Effector memory CD8-positive, alpha-beta T cell (primary cell): ENCODE results near the gene MS4A4A.

Source experiments
- ATAC-seq: fragments of 150-1000 bp; cut with Tn5 transposase; replicated peaks from 2 replicates; pipeline ENCODE4 v1.10.0; 2021; ENCODE audit warnings: mild to moderate bottlenecking, moderate library complexity
- DNase-seq, 3 experiments: peaks; one replicate each; pipeline ENCODE4 v3.0.0; 2021
- H3K27ac Mint-ChIP-seq, 2 donors: one replicate each; pipeline ENCODE4 v1.8.0; 2022; ENCODE audit warnings: mild to moderate bottlenecking in 2 of 2, mixed read lengths in 2 of 2, moderate library complexity in 2 of 2
- H3K27me3 Mint-ChIP-seq, 2 donors: one replicate each; pipeline ENCODE4 v1.8.0; 2022; ENCODE audit warnings: mixed read lengths in 2 of 2
- H3K36me3 Mint-ChIP-seq: one replicate; pipeline ENCODE4 v1.8.0; 2022; ENCODE audit warnings: mild to moderate bottlenecking, moderate library complexity, mixed read lengths; ENCODE audit not compliant: insufficient read depth
- H3K4me1 Mint-ChIP-seq, 2 donors: one replicate each; pipeline ENCODE4 v1.8.0; 2022; ENCODE audit warnings: low read depth in 2 of 2, mixed read lengths in 2 of 2
- H3K4me3 Mint-ChIP-seq, 2 donors: one replicate each; pipeline ENCODE4 v1.8.0; 2022; ENCODE audit warnings: mild to moderate bottlenecking in 2 of 2, mixed read lengths in 2 of 2, moderate library complexity in 2 of 2
- H3K9me3 Mint-ChIP-seq, 2 donors: one replicate each; pipeline ENCODE4 v1.8.0; 2022; ENCODE audit warnings: mixed read lengths in 2 of 2

The MS4A4A gene

DNA sequence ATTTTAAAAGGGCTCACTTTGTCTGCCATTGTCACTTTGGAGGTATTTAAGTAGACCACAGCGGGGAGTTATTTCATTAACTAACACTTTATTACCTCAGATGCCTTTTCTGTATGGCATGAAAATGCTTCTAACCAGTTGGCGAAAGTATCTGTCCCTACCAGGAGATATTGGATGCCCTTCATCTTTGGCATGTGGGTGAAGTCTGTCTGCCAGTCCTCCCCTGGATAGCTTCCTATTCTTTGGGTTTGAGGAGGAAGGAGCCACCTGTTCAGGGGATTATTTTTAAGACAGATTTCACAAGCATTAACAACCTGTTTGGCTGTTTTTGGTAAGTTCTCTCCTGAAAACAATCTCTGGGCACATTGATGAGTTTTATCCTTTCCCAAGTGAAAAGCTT is 63.7 kb downstream of the MS4A4A start:
- ATAC-seq (no peak), DNase-seq (no peak)
- Mint-ChIP-seq H3K4me1 (no peaks in the 10 kb centered on the region), H3K9me3 (no peaks in the 10 kb centered on the region), H3K27me3 (peaks cover 31 to 39% of the 10 kb centered on the region in 2 donors), H3K27ac (no peak overlapping the region), H3K4me3 (no peak overlapping the region), H3K36me3 (no peaks in the 10 kb centered on the region)

GRCh38 chr11:60345489-60345888 is 65.0 kb downstream of the MS4A4A start:
- no peak overlapping the region for H3K27ac Mint-ChIP-seq
- no peak for DNase-seq
- peaks cover 39% of the 10 kb centered on the region in 2 donors for H3K27me3 Mint-ChIP-seq
- H3K36me3 Mint-ChIP-seq, result no peaks in the 10 kb centered on the region
- ATAC-seq, result no peak
- no peak overlapping the region for H3K4me3 Mint-ChIP-seq
- H3K9me3 Mint-ChIP-seq, result no peaks in the 10 kb centered on the region
- H3K4me1 Mint-ChIP-seq, result no peaks in the 10 kb centered on the region

DNA sequence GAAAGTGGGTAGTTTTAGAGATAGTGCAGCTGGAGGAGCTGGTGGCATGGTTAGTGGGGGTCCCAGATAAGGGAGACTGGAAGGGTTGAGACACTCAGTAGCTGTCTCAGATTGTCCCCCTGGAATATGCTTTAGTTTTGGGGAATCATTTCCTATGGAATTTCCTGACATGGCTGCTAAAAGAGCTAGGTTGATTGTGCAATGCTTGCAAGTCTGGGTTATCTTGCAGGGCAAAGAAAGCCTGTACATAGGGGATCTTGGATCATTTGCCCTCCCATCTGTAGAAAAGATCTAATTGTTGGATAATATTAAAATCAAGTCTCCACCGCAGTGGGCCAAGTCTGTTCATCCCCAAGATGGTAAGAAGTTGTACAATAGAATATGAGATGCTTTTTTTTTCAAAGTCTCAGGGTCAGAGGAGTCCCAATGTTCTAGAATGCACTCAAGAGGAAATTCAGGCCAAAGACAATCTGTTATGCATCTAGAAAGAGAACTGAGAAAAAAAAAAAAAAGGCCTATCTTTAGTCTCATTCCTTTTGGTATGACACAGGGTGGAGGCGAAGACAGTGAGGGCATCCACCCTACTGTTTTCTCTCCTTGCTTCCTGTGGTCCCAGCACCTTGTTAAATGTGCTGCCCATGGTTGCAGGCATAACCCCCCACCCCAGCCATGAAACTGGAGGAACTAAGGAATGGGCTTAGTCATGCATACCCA is 66.8 kb downstream of the MS4A4A start:
- no peak overlapping the region for H3K4me3 Mint-ChIP-seq
- H3K36me3 Mint-ChIP-seq, result no peaks in the 10 kb centered on the region
- peaks cover 30 to 39% of the 10 kb centered on the region in 2 donors for H3K27me3 Mint-ChIP-seq
- no peaks in the 10 kb centered on the region for H3K9me3 Mint-ChIP-seq
- no peak for ATAC-seq
- no peak for DNase-seq
- no peak overlapping the region for H3K27ac Mint-ChIP-seq
- H3K4me1 Mint-ChIP-seq, result no peaks in the 10 kb centered on the region

- Mint-ChIP-seq H3K4me3 (no peak overlapping the region), H3K27ac (no peak overlapping the region), H3K36me3 (no peaks in the 10 kb centered on the region), H3K9me3 (no peaks in the 10 kb centered on the region), H3K27me3 (peaks cover 29 to 39% of the 10 kb centered on the region in 2 donors), H3K4me1 (no peaks in the 10 kb centered on the region)
- ATAC-seq (no peak), DNase-seq (no peak)
These were observed 67.7 kb downstream of the MS4A4A start for GRCh38 chr11:60348116-60348515.

DNA sequence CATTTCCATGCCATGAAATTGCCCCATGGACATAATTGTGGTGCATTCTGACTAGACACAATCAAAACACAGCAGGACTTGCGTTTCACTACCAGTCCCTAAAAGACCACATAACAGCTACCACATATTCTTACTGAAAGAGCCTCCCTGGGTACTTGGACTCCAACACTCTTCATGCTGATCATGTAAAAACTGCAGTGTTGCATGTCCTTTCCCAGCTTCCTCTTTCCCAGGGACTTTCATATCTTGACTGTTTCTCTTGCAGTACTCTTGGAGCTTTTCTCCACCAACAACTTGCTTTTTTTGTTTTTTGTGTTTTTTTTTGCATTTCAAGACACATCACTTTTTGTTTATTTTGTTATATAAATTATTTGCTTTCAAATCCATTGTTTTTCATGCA is 69.5 kb downstream of the MS4A4A start:
- no peak for ATAC-seq
- no peak for DNase-seq
- no peaks in the 10 kb centered on the region for H3K4me1 Mint-ChIP-seq
- no peak overlapping the region for H3K4me3 Mint-ChIP-seq
- H3K27me3 Mint-ChIP-seq, result peaks cover 37 to 52% of the 10 kb centered on the region in 2 donors
- no peaks in the 10 kb centered on the region for H3K9me3 Mint-ChIP-seq
- no peaks in the 10 kb centered on the region for H3K36me3 Mint-ChIP-seq
- H3K27ac Mint-ChIP-seq, result no peak overlapping the region

GRCh38 chr11:60357771-60358170 is 77.3 kb downstream of the MS4A4A start:
- ATAC-seq (no peak), DNase-seq (no peak)
- Mint-ChIP-seq H3K4me1 (no peaks in the 10 kb centered on the region), H3K9me3 (no peaks in the 10 kb centered on the region), H3K27ac (no peak overlapping the region), H3K27me3 (peaks cover 22 to 41% of the 10 kb centered on the region in 2 donors), H3K4me3 (no peak overlapping the region), H3K36me3 (no peaks in the 10 kb centered on the region)
